ENCODE data around the gene ZNF479.
"Not testable (repeated sequence)": the region's sequence is repeated elsewhere in the genome, so short reads cannot be mapped to it uniquely, and the experiment has no call there.

The ZNF479 gene

GRCh38 chr7:57132336-57132735, at the start of gene ZNF479:
TSS of gene ZNF479 (minus strand) at chr7:57132436. CDS start at chr7:57132324, 112 bp downstream.
- FAIRE-seq = not testable (repeated sequence)

- no peak for FAIRE-seq
Measured at GRCh38 chr7:57182031-57182430, 49.8 kb upstream of the ZNF479 start.

- no peak for FAIRE-seq
Measured at GRCh38 chr7:57181281-57181680, 49.0 kb upstream of the ZNF479 start.

GRCh38 chr7:57179776-57180415, 47.7 kb upstream of the ZNF479 start:
- FAIRE-seq = no peak

- FAIRE-seq = no peak
Measured at GRCh38 chr7:57178768-57179139, 46.5 kb upstream of the ZNF479 start.

- no peak for FAIRE-seq
Measured at GRCh38 chr7:57177856-57178767, 45.9 kb upstream of the ZNF479 start.

GRCh38 chr7:57176928-57177635, 44.8 kb upstream of the ZNF479 start:
- no peak for FAIRE-seq

- no peak for FAIRE-seq
Measured at GRCh38 chr7:57165285-57165899, 33.2 kb upstream of the ZNF479 start.

GRCh38 chr7:57120123-57120784, 12.0 kb downstream of the ZNF479 start:
- FAIRE-seq = not testable (repeated sequence)

Data from G401.6 (cell line).